GM18868 (cell line): ENCODE data around the gene TNFSF4.

Experiments used
- ATAC-seq: cut with Tn5 transposase; IDR thresholded peaks from one replicate; pipeline ENCODE4 v1.9.1; 2021; ENCODE audit warnings: mild to moderate bottlenecking, moderate library complexity; ENCODE audit not compliant: unreplicated experiment

TNFSF4 gene

DNA sequence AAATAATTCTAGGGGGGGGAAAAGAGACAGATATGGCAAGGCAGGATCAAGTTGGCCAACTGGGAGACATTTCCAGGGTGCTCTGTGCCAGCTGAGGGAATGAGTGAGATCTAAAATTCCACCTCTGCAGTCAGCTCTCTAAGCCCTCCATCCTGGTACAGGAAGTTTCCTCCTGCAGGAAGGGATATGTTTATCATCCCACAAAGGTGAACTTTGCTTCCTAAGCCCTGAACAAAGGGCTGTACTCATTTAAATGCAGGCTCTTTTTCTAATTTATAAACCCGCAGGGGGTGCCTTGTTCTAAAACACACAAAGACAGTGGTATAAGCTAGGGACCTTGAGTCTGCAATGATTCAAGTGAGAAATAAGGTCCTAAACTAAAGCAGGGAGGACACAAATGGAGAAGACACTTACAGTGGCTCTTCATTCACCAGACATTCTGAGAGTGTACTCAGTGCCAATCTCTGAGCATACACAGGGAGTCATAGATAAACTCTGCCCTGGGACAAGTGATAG, 3.6 kb upstream of the TNFSF4 start:
- no peak for ATAC-seq

DNA sequence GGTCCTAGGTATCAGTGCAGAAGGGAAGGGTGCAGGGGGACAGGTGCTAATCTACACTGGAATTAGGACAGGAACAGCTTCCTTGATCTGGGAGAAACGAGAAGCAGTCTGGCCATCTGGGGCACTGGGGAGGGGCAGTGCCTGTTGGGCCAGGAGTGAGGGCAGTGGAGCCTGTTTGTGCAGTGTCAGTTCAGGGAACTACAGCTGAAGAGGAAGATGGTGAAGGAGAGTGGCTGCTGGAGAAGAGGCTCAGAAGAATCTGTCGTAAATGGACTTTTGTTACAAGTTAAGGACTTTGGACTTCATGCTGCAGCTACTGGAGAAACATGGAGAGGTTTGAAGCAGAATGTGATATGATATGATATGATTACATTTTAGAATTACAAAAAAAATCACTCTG, 3.2 kb upstream of the TNFSF4 start:
- ATAC-seq = no peak

DNA sequence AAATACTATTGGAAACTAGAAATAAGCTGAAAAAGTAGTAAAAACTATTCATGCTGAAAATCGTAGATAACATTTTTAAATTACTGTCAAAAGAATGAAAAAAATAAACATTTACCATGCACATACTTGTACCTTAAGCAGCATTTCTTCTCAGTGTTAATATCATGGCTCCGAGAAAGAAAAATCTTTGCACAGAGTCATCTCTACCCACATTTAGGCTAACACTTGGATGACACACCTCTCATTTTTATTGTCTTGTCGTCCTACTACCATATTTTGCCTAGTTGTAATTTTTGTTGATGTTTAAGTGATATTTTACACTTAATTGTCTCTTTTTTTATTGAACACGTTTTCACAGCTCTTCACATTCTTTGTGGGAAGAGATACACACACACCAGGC, 1.7 kb upstream of the TNFSF4 start:
- no peak for ATAC-seq

DNA sequence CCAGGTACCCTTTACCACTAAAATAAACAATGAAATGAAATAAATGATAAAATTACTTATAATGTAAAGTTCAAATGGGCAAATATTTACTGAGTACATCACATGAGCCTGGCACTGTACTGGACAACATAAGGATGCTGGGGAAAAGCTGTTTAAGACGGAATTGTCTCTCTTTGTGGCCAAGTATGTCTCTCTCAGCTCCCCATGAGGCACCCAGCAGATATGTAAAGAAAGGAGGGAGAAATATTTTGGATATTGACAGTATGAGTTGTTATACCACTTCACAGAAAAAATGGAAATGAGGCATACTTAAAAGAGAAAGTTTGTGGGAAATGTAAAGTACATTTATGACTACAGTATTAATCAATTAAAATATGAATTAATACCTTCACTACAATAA, 1.0 kb upstream of the TNFSF4 start:
- no peak for ATAC-seq

DNA sequence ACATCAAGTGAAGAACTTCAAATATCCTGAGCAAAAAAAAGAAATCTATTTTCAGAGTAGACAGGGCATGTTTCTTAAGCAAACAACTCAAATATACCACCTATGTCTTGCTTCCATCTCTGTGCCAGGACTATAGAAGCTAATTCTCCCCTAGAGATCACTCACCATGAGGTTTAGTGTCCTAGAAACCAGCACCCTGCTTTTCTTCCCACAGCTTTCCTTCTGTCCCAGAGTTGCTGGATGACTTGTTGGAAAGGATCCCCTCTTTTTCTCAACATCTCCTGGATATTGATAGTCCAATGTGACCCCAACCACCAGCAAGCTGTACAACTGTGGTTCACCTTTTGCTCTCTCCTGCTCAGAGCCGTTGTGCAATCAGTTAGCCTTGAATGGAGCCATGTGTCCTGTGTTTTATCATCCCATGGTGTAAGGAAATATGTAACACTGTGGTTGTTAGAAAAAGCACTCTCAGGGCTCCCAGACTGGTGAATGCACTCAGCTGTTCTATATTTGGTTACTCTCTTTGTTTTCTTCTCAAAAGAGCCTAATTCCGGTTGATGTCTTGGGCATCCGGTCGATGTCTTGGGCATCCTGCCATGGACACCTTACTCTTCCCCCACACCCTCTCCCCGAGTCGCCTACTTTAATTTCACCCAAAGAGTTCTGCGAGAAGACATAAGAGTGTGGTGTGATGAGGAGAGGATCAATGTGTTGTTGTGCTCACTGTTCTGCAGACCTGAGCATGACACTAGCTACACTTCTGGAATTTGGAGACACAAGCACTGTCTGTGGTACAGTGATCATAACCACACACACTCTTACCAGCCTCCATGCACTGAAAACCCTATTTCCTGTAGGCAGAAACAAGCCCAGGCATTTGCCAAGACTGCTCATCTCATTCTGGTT, 1.7 kb downstream of the TNFSF4 start:
- ATAC-seq = peak; percentile 48

DNA sequence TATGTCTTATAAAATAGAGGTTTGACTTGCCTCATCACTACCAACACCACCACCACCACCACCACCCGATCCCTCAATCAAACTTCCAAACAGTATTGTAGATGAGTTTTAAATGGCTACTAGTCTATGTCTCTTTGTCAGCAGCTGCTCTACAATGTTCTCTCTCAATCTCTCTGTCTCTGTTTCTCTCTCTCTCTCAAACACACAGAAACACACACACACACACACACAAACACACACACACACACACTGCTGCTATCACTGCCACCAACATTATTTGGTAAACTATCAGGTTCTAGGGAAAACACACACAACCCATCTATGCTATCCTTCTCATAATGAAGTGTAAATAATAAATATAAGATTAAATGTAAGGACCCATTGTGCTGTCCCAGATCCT, 2.4 kb downstream of the TNFSF4 start:
- ATAC-seq = no peak

DNA sequence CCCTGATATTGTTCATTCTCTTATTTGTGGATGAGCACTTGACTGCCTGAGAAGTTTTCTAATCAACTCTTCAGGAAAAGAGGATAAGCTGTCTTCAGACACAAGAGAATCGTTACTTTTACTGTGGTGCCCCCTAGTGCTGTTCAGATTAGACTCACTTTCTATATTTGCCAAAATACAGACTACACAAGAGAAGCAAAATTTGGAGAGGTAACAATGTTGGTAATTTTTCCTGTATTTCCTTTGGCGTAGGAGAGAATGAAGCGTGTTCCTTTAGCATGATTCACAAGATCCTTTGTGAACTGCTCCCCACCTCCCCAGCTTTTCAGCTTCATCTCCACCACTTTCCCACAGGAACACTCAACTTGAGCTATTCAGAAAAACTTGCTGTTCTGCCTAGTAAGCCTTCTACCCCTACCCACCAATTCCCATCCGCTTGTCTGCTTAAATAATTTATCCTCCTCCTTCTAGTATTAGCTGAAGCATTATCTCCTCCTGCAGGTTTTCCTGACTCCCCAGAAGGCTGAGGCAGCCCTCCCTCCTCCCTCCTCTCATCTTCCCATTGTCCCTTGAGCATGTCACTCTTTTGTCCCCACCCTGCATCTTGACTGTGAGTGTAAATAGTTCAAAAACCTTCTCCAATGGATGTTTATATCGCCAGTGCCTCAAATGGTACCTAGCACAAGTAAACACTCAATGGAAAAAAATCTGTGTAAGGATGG, 4.5 kb downstream of the TNFSF4 start:
- no peak for ATAC-seq

DNA sequence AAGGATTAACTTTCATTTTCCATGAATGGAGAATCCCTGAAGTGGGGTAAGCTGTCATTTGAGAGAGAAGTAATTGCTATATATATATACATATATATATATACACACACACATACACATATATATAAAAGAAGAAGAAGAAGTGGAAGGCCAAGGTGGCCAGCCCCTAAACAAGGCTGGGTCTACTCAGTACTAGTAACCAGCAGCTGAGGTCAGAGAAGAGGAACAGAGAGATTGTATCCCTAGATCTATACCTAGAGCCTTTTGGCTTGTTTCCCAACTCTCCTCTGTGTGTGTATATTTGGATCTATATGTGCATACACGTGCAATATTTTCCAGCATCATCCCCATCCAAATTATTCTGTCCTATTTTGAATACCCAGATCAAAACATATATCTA, 5.2 kb downstream of the TNFSF4 start:
- no peak for ATAC-seq

DNA sequence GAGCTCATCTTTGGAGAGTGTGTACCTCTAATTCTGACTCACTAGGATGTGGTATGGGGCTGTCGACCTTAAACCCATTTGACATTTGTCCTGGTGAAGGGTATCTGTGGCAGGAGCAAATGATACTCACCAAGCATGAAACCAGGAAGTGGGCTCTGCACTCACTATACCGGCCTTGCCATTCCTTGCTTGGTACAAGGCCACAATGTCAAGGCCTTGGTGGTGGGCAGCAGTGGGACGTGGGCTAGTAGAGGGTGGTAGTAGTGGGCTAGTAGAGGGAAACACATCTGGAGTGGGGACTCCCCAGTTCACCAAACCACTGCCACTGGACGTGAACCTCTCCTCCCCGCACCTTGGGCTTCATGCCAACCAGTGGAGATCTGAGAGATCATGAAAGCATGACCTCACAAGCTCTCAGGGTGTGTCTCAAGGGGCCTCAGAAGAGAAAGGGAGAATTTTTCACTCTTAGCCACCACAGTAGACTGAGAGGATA, 11.5 kb downstream of the TNFSF4 start:
- ATAC-seq = peak; percentile 83

DNA sequence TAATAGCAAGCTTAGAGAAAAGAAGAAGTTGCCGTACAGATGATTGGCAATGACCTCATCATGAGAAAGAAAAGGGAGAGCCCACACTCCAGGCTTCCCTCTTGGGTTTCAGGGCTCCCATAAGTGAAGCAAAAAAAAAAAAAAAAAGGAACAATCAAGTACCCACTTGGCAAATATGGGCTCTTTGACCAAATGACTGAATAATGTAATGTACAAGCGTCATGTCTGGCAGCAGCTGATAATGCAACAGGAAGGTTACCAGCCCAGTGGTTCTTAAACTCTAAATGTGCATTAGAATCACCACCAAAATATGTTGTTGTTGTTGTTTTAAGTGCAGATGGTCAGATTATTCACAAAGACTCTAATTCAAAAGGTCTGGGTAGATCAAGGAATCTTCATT, 13.5 kb downstream of the TNFSF4 start:
- ATAC-seq = no peak

DNA sequence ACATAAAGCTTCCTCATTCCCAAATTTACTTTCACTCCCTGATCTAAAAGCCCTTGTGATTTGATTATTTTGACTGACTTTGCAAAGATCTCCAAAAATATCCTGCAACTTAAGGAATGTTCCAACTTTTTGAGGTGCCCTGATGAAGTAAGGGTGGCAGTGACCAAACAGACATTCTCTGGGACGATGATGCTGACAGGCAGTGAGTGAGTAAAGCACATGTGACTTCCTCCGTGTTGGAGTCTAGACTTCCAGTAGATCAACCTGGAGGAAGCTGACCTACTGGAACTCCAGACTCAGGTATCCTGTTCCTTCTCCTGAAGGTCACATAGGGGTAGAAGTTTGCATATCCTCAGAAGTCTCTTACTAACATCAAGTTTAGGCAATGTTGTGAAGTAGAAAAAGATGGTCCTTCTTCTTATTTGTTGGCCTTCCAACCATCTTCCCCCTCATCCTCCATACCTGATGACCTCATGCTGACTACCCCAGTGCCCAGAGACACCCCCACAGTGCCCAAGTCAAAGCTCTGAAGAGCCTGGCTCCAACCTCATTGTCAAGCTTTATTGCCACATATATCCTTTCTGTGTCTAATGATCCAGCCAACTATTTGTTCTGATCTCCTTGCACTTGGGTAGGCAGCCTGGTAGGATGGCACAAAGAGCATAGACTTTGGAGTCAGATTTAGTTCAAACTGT, 16.0 kb downstream of the TNFSF4 start:
- no peak for ATAC-seq

DNA sequence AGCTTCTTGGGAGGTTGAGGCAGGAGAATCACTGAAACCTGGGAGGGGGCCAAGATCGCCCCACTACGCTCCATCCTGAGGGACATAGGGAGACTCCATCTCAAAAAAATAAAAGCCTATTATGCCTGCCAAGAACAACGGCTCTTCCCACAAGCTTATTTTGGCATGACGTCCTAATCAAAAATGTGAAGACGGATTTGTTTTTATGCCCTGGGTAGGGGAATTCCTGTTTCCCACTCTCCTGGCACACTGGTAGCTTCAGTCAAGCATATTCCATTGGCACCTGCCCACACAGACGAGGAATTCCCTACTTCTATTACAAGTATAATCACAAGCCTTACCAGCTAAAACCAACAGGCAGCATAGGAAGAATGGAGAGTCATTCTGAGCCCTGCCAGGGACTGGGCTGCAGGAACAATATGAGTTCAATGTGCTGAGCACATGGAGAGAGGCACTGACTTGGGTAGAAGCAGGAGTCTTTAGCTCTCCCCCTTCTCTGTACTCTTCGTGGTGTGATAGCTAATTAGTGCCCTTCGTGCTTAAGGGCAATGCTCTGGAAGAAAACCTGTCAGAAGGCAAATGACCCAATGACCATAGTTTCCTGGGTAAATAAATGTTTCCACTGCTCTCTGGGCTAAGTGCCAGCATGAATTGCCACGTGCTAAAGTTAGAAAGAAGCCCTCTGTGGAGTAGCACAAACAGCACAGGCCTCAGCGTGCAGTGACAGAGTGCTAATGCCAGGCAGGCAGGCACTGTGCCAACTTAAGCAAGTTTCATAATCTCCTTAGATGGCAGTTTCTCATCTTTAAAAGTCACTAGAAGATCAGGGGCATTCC, 16.8 kb downstream of the TNFSF4 start:
- peak; percentile 64 for ATAC-seq

DNA sequence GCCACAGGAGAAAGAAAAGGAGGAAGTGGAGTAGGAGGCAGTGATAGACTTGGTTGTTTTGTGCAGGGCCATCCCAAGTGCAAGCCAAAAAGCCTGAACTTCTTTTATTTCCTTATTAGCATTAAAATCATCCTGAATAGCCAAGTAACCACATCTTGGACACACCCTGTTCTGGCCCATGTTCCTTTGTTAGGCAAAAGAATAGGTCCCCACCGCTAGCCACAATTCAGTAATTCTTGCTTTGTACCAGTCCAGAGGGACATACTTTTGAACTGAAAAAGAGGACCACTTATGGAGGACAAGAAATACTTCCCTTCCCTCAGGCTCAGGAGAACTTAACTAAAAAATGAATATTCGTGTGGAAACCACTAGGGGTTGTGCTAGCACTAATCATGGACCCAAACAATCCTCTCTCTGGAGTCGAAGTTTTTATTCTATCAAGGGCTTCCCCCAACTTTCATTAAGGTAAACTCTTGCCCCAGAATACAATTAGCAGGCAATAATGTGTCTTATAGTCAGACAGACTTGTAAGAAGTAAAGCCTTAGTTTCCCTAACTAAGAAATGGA, 19.4 kb downstream of the TNFSF4 start:
- ATAC-seq = no peak

DNA sequence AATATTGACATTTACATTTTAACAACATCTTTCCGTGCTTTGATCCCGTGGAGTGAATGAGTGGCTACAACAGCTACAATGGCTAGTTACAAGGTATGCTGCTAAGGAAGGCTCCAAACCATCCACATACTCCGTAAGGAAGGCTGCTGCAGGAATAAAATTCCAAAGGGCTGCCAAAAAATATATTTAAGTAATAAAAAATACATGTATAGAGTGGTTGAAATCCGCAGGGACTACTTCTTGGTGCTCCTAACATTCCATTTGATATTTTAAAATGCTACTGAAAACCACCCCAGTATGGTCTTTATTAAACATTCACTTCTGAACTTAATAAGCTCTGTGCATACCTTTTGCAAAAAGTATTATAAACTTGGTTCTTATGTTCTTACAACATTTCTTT, 25.3 kb downstream of the TNFSF4 start:
- ATAC-seq = no peak

DNA sequence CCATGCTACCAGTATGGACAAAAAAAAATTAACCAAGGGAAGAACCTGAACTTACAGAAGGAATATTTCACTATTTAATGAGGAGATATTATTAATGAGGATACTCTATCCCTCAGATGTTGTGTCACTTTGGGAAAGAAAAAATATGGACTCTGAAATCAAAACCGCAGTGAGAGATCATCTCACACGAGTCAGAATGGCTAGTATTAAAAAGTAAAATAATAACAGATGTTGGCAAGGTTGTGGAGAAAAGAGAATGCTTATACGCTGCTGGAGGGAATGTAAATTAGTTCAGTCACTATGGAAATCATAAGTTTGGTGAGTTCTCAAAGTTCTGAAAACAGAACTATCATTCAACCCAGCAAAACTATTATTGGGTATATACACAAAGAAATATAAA, 30.9 kb downstream of the TNFSF4 start:
- no peak for ATAC-seq

DNA sequence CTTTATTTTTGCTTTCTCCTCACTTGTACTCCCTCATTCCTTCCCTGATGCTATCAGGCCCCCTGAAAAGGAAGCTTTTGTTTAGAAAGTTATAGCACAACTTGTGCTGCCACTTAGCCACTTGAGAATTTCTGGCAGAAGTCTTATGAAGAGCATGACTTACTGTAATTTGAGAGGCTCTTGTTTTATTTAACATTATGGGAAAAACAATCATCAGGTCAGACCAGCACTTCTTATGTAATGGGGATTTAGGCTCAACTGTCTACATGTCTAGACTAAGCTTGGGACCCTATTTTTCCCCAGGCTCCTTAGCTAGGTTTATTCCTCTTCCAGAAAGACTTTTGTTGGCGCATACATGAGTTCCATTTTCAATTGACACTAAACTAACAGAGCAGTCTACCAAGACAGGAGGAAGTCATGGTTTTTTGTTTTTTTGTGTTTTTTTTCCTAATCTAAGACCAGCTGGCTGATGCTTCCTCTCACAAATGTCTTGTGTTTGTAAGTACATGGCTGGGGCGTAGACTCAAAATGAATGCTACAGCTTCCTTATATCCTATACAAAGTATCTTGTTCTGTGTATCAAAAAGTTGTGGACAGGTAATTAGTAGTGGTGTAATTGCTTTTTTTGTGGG, 31.5 kb downstream of the TNFSF4 start:
- ATAC-seq = no peak

DNA sequence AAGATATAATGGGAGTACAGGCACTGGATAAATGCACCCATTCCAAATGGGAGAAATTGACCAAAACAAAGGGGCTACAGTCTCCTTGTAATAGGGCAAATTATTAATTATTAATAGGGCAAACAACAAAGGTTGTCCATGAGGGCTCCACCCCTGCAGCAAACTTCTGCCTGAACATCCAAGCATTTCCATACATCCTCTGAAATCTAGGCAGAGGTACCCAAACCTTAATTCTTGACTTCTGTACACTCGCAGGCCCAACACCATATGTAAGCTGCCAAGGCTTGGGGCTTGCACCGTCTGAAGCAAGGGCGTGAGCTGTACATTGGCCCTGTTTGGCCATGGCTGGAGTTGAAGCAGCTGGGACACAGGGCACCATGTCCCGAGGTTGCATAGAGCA, 33.7 kb downstream of the TNFSF4 start:
- ATAC-seq = no peak

DNA sequence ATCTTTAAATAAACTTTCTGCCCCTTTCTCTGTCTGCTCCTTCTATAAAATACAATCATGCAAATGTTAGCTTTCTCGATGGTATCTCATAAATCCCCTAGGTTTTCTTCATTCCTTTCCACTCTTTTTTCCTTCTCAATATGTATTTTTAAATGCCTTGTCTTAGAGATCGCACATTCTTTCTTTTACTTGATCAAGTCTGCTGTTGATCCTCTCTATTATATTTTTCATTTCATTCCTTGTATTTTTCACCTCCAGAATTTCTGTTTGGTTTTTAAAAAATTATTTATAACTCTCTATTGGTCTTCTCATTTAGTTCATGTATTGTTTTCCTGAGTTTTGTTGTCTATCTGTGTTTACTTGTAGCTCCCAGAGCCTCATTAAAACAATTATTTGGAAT, 36.0 kb downstream of the TNFSF4 start:
- no peak for ATAC-seq

DNA sequence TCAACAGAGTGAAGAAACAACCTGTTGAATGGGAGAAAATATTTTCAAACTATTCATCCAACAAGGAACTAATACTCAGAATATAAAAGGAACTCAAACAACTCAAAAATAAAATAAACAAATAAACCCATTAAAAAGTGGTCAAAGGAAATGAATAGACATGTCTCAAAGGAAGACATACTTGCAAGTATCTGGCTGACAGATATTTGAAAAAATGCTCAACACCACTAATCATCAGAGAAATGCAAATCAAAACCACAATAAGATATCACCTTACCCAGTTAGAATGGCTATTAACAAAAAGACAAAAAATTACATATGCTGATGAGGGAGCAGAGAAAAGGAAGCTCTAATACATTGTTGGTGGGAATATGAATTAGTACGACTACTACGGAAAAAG, 38.2 kb downstream of the TNFSF4 start:
- no peak for ATAC-seq

DNA sequence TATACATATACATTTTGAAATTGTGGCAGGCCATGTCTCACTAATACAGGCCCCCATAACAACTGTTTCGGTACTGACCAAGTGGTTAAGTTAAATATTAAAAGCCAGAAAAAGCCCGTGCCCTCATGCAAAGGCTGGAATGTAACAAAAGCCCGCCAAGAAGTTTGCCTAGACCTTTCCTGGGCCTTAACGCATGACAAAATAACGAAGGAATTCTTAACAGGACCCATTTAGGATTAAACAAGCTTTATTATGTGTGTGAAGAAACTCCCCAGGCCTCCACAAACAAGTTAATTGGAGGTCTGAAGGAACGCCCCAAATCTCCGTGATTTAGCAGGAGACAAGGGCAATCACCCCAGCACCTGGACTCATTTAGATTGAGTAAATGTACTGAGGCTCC, 42.4 kb downstream of the TNFSF4 start:
- ATAC-seq = no peak
